ENCODE results near the gene SAPCD2. TPM values are rescaled to one million over a fixed set of nuclear protein-coding genes. Genes with fewer than 3 reads are reported as not detected.
A peak's percentile ranks its signal among the peaks of the same experiment; 100 is the strongest.

Gene SAPCD2
- total RNA-seq, 4 donors from 2014 or later: 8.2 to 13.6 (median 13.3) TPM

- TF ChIP-seq POLR2AphosphoS5 (IDR thresholded peaks at IDR 0.05) (no peak), POLR2A (IDR thresholded peaks at IDR 0.05) (no peak), EP300 (IDR thresholded peaks at IDR 0.05) (no peak)
- TF ChIP-seq, protein P1, sequence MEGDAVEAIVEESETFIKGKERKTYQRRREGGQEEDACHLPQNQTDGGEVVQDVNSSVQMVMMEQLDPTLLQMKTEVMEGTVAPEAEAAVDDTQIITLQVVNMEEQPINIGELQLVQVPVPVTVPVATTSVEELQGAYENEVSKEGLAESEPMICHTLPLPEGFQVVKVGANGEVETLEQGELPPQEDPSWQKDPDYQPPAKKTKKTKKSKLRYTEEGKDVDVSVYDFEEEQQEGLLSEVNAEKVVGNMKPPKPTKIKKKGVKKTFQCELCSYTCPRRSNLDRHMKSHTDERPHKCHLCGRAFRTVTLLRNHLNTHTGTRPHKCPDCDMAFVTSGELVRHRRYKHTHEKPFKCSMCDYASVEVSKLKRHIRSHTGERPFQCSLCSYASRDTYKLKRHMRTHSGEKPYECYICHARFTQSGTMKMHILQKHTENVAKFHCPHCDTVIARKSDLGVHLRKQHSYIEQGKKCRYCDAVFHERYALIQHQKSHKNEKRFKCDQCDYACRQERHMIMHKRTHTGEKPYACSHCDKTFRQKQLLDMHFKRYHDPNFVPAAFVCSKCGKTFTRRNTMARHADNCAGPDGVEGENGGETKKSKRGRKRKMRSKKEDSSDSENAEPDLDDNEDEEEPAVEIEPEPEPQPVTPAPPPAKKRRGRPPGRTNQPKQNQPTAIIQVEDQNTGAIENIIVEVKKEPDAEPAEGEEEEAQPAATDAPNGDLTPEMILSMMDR (IDR thresholded peaks at IDR 0.05): no peak
- Histone ChIP-seq H3K9me3 (no peaks in the 10 kb centered on the region), H3K36me3 (no peaks in the 10 kb centered on the region), H3K4me3 (no peak overlapping the region), H3K27me3 (peaks cover 59% of the 10 kb centered on the region), H3K4me1 (peaks cover 60% of the 10 kb centered on the region), H3K27ac (no peak overlapping the region)
- WGBS: 62% methylated on average over 2 of the region's 8 CpGs
- no peak for DNase-seq (ENCODE audit: low spot score in 2 of 2)
Measured at GRCh38 chr9:137052293-137052692, 18.1 kb downstream of the SAPCD2 start.

DNA sequence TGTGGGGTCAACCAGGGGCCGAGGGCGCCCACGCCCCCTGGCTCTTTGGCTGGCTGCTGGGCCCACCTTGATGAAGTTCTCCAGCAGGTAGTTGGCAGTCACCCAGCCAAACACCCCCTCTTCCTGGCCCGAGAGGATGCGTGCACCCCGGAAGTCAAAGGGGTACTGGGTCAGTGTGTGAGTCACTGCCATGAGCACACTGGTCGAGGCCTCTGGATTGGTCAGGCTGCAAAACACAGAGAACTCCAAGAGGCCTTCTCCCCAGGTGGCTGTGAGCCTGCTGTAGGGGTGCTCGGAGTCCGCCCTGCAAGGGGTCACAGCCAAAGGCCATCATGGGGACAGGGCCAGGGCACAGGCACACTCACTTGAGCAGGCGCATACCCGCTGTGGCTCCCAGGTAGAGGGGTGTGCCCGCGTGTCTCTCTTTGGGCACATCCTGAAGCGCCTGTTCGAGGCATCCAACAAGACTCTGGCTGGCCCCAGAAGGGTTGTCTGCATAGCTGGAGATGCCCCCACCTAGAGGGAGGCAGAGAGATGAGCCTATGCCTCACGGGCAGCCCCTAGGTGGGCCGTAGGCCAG is 19.1 kb downstream of the SAPCD2 start:
- TF ChIP-seq POLR2A (IDR thresholded peaks at IDR 0.05) (no peak), POLR2AphosphoS5 (IDR thresholded peaks at IDR 0.05) (no peak), EP300 (IDR thresholded peaks at IDR 0.05) (no peak)
- TF ChIP-seq, protein P1 (IDR thresholded peaks at IDR 0.05): no peak
- H3K9me3 ChIP-seq: no peaks in the 10 kb centered on the region
- peaks cover 62% of the 10 kb centered on the region for H3K27me3 ChIP-seq
- WGBS: 90% methylated on average over 6 of the region's 17 CpGs
- no peaks in the 10 kb centered on the region for H3K36me3 ChIP-seq
- no peak overlapping the region for H3K27ac ChIP-seq
- H3K4me3 ChIP-seq: no peak overlapping the region
- peaks cover 54% of the 10 kb centered on the region for H3K4me1 ChIP-seq
- DNase-seq (ENCODE audit: low spot score in 2 of 2): no peak

GRCh38 chr9:137050570-137050969 is 19.8 kb downstream of the SAPCD2 start:
- Histone ChIP-seq H3K9me3 (no peaks in the 10 kb centered on the region), H3K4me1 (peaks cover 53% of the 10 kb centered on the region), H3K4me3 (no peak overlapping the region), H3K27me3 (peaks cover 65% of the 10 kb centered on the region), H3K36me3 (no peaks in the 10 kb centered on the region), H3K27ac (no peak overlapping the region)
- TF ChIP-seq POLR2AphosphoS5 (IDR thresholded peaks at IDR 0.05) (no peak), POLR2A (IDR thresholded peaks at IDR 0.05) (no peak), EP300 (IDR thresholded peaks at IDR 0.05) (no peak)
- TF ChIP-seq, protein P1 (IDR thresholded peaks at IDR 0.05): no peak
- WGBS: 96% methylated on average over 3 of the region's 5 CpGs
- no peak for DNase-seq (ENCODE audit: low spot score in 2 of 2)

DNA sequence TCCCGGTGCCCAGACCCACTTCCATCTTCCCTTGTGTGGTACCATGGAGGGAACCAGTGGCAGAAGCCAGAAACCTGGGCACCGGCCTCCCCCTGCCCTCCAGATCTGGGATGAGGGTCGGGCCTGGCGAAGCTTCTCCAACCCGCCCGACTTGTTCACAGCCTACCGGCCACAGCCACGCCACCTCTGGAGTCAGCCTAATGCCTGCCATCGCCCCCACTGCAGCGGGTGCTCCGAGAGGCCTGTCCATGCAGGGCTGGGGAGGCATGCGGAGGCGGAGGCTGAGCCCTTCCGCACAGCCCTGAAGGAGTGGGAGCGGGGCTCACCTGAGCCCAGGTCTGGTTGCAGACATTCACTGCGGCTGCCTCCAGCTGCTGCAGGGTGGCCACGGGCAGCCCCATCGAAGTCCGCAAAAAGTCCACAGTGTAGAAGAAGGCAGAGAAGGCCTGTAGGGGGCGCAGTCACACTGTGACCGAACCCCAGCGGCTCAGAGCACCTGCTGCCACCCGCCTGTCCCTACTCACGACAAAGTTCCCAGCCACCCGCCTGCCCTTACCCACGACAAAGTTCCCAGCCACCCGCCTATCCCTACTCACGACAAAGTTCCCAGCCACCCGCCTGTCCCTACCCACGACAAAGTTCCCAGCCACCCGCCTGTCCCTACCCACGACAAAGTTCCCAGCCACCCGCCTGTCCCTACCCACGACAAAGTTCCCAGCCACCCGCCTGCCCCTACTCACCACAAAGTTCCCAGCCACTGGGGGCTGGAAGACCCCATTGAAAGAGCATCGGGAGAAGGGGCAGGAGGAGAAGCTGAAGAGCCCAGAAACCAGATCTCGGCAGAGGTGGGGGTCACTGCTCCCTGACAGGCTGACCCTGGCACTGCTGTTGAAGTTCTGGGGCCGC is 20.6 kb downstream of the SAPCD2 start:
- Histone ChIP-seq H3K27ac (no peak overlapping the region), H3K9me3 (no peaks in the 10 kb centered on the region), H3K27me3 (peaks cover 65% of the 10 kb centered on the region), H3K4me1 (peaks cover 52% of the 10 kb centered on the region), H3K4me3 (no peak overlapping the region), H3K36me3 (no peaks in the 10 kb centered on the region)
- 62% methylated on average over 29 of the region's 38 CpGs for WGBS
- no peak for TF ChIP-seq POLR2AphosphoS5 (IDR thresholded peaks at IDR 0.05)
- TF ChIP-seq, protein P1 (IDR thresholded peaks at IDR 0.05): peak in 1 of 2 donors; percentile 46
- no peak for DNase-seq (ENCODE audit: low spot score in 2 of 2)

Data from suprapubic skin (tissue), 4 donors.